Measurements from ENCODE around the gene BACH2.

GRCh38 chr6:90273863-90274262 lies 22.8 kb downstream of the BACH2 start:
- TF ChIP-seq, protein P1, sequence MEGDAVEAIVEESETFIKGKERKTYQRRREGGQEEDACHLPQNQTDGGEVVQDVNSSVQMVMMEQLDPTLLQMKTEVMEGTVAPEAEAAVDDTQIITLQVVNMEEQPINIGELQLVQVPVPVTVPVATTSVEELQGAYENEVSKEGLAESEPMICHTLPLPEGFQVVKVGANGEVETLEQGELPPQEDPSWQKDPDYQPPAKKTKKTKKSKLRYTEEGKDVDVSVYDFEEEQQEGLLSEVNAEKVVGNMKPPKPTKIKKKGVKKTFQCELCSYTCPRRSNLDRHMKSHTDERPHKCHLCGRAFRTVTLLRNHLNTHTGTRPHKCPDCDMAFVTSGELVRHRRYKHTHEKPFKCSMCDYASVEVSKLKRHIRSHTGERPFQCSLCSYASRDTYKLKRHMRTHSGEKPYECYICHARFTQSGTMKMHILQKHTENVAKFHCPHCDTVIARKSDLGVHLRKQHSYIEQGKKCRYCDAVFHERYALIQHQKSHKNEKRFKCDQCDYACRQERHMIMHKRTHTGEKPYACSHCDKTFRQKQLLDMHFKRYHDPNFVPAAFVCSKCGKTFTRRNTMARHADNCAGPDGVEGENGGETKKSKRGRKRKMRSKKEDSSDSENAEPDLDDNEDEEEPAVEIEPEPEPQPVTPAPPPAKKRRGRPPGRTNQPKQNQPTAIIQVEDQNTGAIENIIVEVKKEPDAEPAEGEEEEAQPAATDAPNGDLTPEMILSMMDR (optimal IDR thresholded peaks at IDR 0.05 in 1 of 3, IDR thresholded peaks at IDR 0.05 in 1 of 3, conservative IDR thresholded peaks at IDR 0.05 in 1 of 3; ENCODE audit: extremely low read depth in 1 of 3, insufficient read depth in 2 of 3, low read length in 3 of 3): no peak
- no peak for TF ChIP-seq EZH2 (IDR thresholded peaks at IDR 0.05; ENCODE audit: low read length)

All from keratinocyte (primary cell).